ENCODE results near the gene NHLRC2. TPM values are rescaled to one million over a fixed set of nuclear protein-coding genes. Genes with fewer than 3 reads are reported as not detected.

NHLRC2 gene
- total and polyA plus RNA-seq, 2 donors (not counting 1 experiment from before 2014, with no cell fraction given) = 5.7 to 59.8 TPM

- Histone ChIP-seq H3K9me3 (ENCODE audit: control extremely low read depth in 1 of 3, control insufficient read depth in 2 of 3, insufficient read depth in 1 of 3, low read length in 2 of 3) (peaks cover 0 to 5% (median 0%) of the 10 kb centered on the region in 3 donors), H3K27me3 (replicated peaks in 1 of 4; ENCODE audit: control extremely low read depth in 1 of 4, control insufficient read depth in 3 of 4, insufficient read depth in 4 of 4, low read length in 3 of 4) (no peaks in the 10 kb centered on the region), H2AFZ (ENCODE audit: insufficient read depth, low read depth, low read length, poor library complexity, severe bottlenecking) (no peak overlapping the region), H3K4me2 (replicated peaks; ENCODE audit: low read depth, low read length, poor library complexity, severe bottlenecking) (no peak overlapping the region), H3K9ac (ENCODE audit: low read length) (no peak overlapping the region), H3K36me3 (replicated peaks in 1 of 2; ENCODE audit: control extremely low read depth in 1 of 2, control insufficient read depth in 1 of 2, extremely low read depth in 1 of 2, insufficient read depth in 2 of 2, low read length in 1 of 2) (no peaks in the 10 kb centered on the region), H3K79me2 (ENCODE audit: control insufficient read depth, insufficient read depth, low read length) (no peaks in the 10 kb centered on the region), H3K4me1 (ENCODE audit: control insufficient read depth in 2 of 2, insufficient read depth in 2 of 2, low read length in 2 of 2) (no peaks in the 10 kb centered on the region), H4K20me1 (ENCODE audit: control insufficient read depth, insufficient read depth, low read length, poor library complexity, severe bottlenecking) (no peaks in the 10 kb centered on the region), H3K27ac (ENCODE audit: low read length in 2 of 2) (no peak overlapping the region), H3K4me3 (ENCODE audit: control extremely low read depth in 1 of 5, extremely low read depth in 1 of 5, insufficient read depth in 1 of 5, low read depth in 2 of 5, low read length in 4 of 5) (no peak overlapping the region)
- intact Hi-C loops (cut with micrococcal nuclease) = no loop called here
- WGBS (ENCODE audit: insufficient coverage) = 100% methylated on average over 5 of the region's 7 CpGs
- Mint-ChIP-seq H3K4me3 (no peak overlapping the region), H3K4me1 (no peaks in the 10 kb centered on the region), H3K9me3 (ENCODE audit: insufficient read depth) (no peaks in the 10 kb centered on the region), H3K27ac (no peak overlapping the region), H3K27me3 (peaks cover 15% of the 10 kb centered on the region)
- TF ChIP-seq, protein P1, sequence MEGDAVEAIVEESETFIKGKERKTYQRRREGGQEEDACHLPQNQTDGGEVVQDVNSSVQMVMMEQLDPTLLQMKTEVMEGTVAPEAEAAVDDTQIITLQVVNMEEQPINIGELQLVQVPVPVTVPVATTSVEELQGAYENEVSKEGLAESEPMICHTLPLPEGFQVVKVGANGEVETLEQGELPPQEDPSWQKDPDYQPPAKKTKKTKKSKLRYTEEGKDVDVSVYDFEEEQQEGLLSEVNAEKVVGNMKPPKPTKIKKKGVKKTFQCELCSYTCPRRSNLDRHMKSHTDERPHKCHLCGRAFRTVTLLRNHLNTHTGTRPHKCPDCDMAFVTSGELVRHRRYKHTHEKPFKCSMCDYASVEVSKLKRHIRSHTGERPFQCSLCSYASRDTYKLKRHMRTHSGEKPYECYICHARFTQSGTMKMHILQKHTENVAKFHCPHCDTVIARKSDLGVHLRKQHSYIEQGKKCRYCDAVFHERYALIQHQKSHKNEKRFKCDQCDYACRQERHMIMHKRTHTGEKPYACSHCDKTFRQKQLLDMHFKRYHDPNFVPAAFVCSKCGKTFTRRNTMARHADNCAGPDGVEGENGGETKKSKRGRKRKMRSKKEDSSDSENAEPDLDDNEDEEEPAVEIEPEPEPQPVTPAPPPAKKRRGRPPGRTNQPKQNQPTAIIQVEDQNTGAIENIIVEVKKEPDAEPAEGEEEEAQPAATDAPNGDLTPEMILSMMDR (IDR thresholded peaks at IDR 0.05) = no peak
- ATAC-seq (ENCODE audit: low read depth) = no peak
- DNase-seq = no peak
- ChIA-PET CTCF (interaction anchor here (0.6 to 1.0 kb wide), 3 partner anchors 13 to 173 kb away, joined by 3 read pairs; no protein-coding TSS in a partner anchor), POLR2A (no interaction called here)
These were observed 32.3 kb upstream of the NHLRC2 start for GRCh38 chr10:113822174-113822573.

- H2AFZ ChIP-seq (ENCODE audit: insufficient read depth, low read depth, low read length, poor library complexity, severe bottlenecking) = no peak overlapping the region
- H3K79me2 ChIP-seq (ENCODE audit: control insufficient read depth, insufficient read depth, low read length) = no peaks in the 10 kb centered on the region
- H3K27me3 ChIP-seq (replicated peaks in 1 of 4; ENCODE audit: control extremely low read depth in 1 of 4, control insufficient read depth in 3 of 4, insufficient read depth in 4 of 4, low read length in 3 of 4) = no peaks in the 10 kb centered on the region
- ChIA-PET POLR2A (no interaction called here), CTCF (no interaction called here)
- H3K9me3 ChIP-seq (ENCODE audit: control extremely low read depth in 1 of 3, control insufficient read depth in 2 of 3, insufficient read depth in 1 of 3, low read length in 2 of 3) = peaks cover 0 to 6% (median 2%) of the 10 kb centered on the region in 3 donors
- no peak overlapping the region for H3K4me2 ChIP-seq (replicated peaks; ENCODE audit: low read depth, low read length, poor library complexity, severe bottlenecking)
- H3K4me3 Mint-ChIP-seq = no peak overlapping the region
- H3K27ac ChIP-seq (ENCODE audit: low read length in 2 of 2) = no peak overlapping the region
- H3K36me3 ChIP-seq (replicated peaks in 1 of 2; ENCODE audit: control extremely low read depth in 1 of 2, control insufficient read depth in 1 of 2, extremely low read depth in 1 of 2, insufficient read depth in 2 of 2, low read length in 1 of 2) = no peaks in the 10 kb centered on the region
- no peak overlapping the region for H3K27ac Mint-ChIP-seq
- ATAC-seq (ENCODE audit: low read depth) = no peak
- TF ChIP-seq, protein P1 (IDR thresholded peaks at IDR 0.05) = no peak
- no peak for TF ChIP-seq EZH2 (IDR thresholded peaks at IDR 0.05; ENCODE audit: borderline replicate concordance, insufficient read depth, low read depth, low read length, poor library complexity, severe bottlenecking)
- no peaks in the 10 kb centered on the region for H3K9me3 Mint-ChIP-seq (ENCODE audit: insufficient read depth)
- H3K9ac ChIP-seq (ENCODE audit: low read length) = no peak overlapping the region
- intact Hi-C loops (cut with micrococcal nuclease) = no loop called here
- DNase-seq = no peak
- no peaks in the 10 kb centered on the region for H3K4me1 ChIP-seq (ENCODE audit: control insufficient read depth in 2 of 2, insufficient read depth in 2 of 2, low read length in 2 of 2)
- H3K4me1 Mint-ChIP-seq = no peaks in the 10 kb centered on the region
- H3K27me3 Mint-ChIP-seq = peaks cover 15% of the 10 kb centered on the region
- no peaks in the 10 kb centered on the region for H4K20me1 ChIP-seq (ENCODE audit: control insufficient read depth, insufficient read depth, low read length, poor library complexity, severe bottlenecking)
- no CpG with 5 or more reads among the region's 4 CpGs for WGBS (ENCODE audit: insufficient coverage)
- H3K4me3 ChIP-seq (ENCODE audit: control extremely low read depth in 1 of 5, extremely low read depth in 1 of 5, insufficient read depth in 1 of 5, low read depth in 2 of 5, low read length in 4 of 5) = no peak overlapping the region
These were observed 31.1 kb upstream of the NHLRC2 start for GRCh38 chr10:113823389-113823788.

All from B cell (primary cell).